Measurements from ENCODE around the gene ELAVL3. TPM values are rescaled to one million over a fixed set of nuclear protein-coding genes. Genes with fewer than 3 reads are reported as not detected.

ELAVL3 gene
- total RNA-seq, 1 experiment from 2014 or later = 1.4 TPM

GRCh38 chr19:11418549-11419506, 62.0 kb downstream of the ELAVL3 start, which contains the start of gene RGL3 (continued):
- TF ChIP-seq ZMAT4 (CRISPR knock-in tag; IDR thresholded peaks at IDR 0.05) (no peak), ZNF671 (CRISPR knock-in tag; IDR thresholded peaks at IDR 0.05) (no peak), FOXK1 (CRISPR knock-in tag; IDR thresholded peaks at IDR 0.05) (0 out of 2 replicates have a peak, but pooled peaks have one; percentile 50), FOXJ3 (CRISPR knock-in tag; IDR thresholded peaks at IDR 0.05; ENCODE audit: borderline replicate concordance) (no peak), KAT7 (CRISPR knock-in tag; IDR thresholded peaks at IDR 0.05; ENCODE audit: borderline replicate concordance) (0 out of 2 replicates have a peak, but pooled peaks have one; percentile 52), ZNF263 (CRISPR knock-in tag; IDR thresholded peaks at IDR 0.05; ENCODE audit: low read depth) (no peak), ATF6 (CRISPR knock-in tag; IDR thresholded peaks at IDR 0.05) (no peak), ETV6 (CRISPR knock-in tag; IDR thresholded peaks at IDR 0.05) (0 out of 2 replicates have a peak, but pooled peaks have one; percentile 71), E2F1 (CRISPR knock-in tag; IDR thresholded peaks at IDR 0.05) (0 out of 2 replicates have a peak, but pooled peaks have one; percentile 0), CBFB (CRISPR knock-in tag; IDR thresholded peaks at IDR 0.05; ENCODE audit: low read depth) (peak; percentile 76; the same call in 1 of the 2 replicates), SP1 (CRISPR knock-in tag; conservative IDR thresholded peaks at IDR 0.05) (peak; percentile 72; the same call in 1 of the 2 replicates), SMAD3 (CRISPR knock-in tag; IDR thresholded peaks at IDR 0.05; ENCODE audit: borderline replicate concordance) (no peak), FOXP1 (CRISPR knock-in tag; IDR thresholded peaks at IDR 0.05; ENCODE audit: borderline replicate concordance) (peak; percentile 74; the same call in 1 of the 2 replicates), ZBTB21 (CRISPR knock-in tag; IDR thresholded peaks at IDR 0.05; ENCODE audit: borderline replicate concordance) (0 out of 2 replicates have a peak, but pooled peaks have one; percentile 29), RORB (CRISPR knock-in tag; IDR thresholded peaks at IDR 0.05) (no peak), ZNF121 (CRISPR knock-in tag; IDR thresholded peaks at IDR 0.05) (no peak), NFE2L1 (CRISPR knock-in tag; IDR thresholded peaks at IDR 0.05) (no peak)
- TF ChIP-seq, protein P1, sequence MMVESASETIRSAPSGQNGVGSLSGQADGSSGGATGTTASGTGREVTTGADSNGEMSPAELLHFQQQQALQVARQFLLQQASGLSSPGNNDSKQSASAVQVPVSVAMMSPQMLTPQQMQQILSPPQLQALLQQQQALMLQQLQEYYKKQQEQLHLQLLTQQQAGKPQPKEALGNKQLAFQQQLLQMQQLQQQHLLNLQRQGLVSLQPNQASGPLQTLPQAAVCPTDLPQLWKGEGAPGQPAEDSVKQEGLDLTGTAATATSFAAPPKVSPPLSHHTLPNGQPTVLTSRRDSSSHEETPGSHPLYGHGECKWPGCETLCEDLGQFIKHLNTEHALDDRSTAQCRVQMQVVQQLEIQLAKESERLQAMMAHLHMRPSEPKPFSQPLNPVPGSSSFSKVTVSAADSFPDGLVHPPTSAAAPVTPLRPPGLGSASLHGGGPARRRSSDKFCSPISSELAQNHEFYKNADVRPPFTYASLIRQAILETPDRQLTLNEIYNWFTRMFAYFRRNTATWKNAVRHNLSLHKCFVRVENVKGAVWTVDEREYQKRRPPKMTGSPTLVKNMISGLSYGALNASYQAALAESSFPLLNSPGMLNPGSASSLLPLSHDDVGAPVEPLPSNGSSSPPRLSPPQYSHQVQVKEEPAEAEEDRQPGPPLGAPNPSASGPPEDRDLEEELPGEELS (CRISPR knock-in tag; IDR thresholded peaks at IDR 0.05) = peak; percentile 69; the same call in 1 of the 2 replicates
- TF ChIP-seq, protein P2, sequence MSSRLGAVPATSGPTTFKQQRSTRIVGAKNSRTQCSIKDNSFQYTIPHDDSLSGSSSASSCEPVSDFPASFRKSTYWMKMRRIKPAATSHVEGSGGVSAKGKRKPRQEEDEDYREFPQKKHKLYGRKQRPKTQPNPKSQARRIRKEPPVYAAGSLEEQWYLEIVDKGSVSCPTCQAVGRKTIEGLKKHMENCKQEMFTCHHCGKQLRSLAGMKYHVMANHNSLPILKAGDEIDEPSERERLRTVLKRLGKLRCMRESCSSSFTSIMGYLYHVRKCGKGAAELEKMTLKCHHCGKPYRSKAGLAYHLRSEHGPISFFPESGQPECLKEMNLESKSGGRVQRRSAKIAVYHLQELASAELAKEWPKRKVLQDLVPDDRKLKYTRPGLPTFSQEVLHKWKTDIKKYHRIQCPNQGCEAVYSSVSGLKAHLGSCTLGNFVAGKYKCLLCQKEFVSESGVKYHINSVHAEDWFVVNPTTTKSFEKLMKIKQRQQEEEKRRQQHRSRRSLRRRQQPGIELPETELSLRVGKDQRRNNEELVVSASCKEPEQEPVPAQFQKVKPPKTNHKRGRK (CRISPR knock-in tag; IDR thresholded peaks at IDR 0.05; ENCODE audit: borderline replicate concordance) = no peak
- TF ChIP-seq, protein P3, sequence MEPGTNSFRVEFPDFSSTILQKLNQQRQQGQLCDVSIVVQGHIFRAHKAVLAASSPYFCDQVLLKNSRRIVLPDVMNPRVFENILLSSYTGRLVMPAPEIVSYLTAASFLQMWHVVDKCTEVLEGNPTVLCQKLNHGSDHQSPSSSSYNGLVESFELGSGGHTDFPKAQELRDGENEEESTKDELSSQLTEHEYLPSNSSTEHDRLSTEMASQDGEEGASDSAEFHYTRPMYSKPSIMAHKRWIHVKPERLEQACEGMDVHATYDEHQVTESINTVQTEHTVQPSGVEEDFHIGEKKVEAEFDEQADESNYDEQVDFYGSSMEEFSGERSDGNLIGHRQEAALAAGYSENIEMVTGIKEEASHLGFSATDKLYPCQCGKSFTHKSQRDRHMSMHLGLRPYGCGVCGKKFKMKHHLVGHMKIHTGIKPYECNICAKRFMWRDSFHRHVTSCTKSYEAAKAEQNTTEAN (CRISPR knock-in tag; IDR thresholded peaks at IDR 0.05) = no peak
- TF ChIP-seq, protein P4, sequence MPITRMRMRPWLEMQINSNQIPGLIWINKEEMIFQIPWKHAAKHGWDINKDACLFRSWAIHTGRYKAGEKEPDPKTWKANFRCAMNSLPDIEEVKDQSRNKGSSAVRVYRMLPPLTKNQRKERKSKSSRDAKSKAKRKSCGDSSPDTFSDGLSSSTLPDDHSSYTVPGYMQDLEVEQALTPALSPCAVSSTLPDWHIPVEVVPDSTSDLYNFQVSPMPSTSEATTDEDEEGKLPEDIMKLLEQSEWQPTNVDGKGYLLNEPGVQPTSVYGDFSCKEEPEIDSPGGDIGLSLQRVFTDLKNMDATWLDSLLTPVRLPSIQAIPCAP (CRISPR knock-in tag; IDR thresholded peaks at IDR 0.05) = 0 out of 2 replicates have a peak, but pooled peaks have one; percentile 29

Data from WTC11 (cell line).